HG03442 (cell line): ENCODE data around the gene TBC1D4.
"Not testable (repeated sequence)": the region's sequence is repeated elsewhere in the genome, so short reads cannot be mapped to it uniquely, and the experiment has no call there.

Experiments
- ATAC-seq: cut with Tn5 transposase; IDR thresholded peaks from one replicate; pipeline ENCODE4 v1.9.1; 2021; ENCODE audit warnings: mild to moderate bottlenecking, moderate library complexity; ENCODE audit not compliant: unreplicated experiment

TBC1D4 gene

GRCh38 chr13:75363371-75363770 lies 118.6 kb downstream of the TBC1D4 start:
- ATAC-seq: no peak

DNA sequence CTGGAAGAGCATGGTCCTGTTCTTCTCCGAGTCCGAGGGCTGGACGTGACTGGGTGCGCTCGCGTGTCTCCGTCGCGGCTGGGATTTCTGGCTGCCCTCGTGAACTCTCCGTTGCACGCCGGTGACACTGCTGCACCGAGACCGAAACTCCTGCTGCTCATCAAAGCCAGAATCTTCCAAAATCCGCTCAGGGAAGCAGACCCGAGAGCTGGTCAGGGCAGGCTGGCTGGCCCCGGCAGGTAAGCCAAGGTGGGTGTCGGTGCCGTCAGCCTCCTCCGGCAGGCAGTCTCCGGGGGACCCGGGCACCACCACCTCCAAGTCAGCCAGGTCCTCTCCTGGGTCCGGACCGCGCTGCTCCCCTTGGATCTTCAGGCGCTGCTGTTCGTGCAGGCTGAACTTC lies 119.9 kb downstream of the TBC1D4 start:
- no peak for ATAC-seq

DNA sequence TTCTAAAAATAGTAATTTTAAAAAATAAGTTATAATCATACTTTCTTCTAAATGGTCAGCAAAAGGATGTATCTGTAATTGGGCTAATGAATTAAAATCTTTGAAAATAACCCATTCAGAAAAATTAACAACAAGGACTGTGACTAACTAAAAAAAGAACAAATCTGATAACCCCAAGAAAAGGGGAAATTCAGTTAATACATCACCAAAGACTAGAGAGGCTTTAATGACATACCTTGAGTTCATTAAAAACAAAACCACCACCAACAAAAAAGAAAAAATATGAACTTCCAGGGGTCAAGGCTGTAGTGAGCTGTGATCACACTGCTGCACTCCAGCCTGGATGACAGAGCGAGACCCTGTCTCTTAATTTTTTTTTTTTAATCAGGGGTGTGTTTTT lies 121.8 kb downstream of the TBC1D4 start:
- no peak for ATAC-seq

- no peak for ATAC-seq
Measured at GRCh38 chr13:75359266-75359665, 122.7 kb downstream of the TBC1D4 start.

DNA sequence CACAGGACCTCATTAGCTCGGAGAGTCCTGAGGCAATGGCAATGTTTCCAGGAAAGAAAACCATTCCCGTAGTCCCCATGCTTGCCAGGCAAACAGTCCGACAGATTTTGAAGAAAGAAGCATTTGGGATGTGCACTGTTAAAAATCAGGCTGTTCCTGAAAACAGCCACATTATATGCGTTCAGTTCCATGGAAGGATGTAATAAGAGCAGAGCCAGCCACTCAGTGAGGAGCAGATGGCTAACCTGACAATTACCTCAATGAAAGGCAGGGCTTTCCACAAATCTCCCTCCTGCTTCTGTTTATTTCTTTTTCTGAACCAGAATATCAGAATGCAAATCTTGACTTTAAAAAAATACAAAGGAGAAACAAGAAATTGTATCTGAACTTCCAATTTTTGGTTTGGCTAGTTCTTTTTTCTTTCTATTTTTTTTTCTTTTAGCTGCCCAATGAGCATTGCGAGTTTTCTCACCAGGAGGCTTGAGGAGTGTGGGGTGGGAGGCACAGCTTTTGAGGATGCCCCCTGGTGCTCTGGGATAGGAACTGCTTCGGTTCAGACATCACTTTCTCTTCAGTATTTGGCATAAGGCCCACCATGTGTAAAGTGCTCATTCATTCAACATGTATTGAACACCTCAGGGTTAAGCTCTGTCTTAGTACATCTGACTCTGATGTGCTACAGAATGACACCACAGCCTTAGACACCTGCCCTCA lies 124.2 kb downstream of the TBC1D4 start:
- ATAC-seq: peak; percentile 67

DNA sequence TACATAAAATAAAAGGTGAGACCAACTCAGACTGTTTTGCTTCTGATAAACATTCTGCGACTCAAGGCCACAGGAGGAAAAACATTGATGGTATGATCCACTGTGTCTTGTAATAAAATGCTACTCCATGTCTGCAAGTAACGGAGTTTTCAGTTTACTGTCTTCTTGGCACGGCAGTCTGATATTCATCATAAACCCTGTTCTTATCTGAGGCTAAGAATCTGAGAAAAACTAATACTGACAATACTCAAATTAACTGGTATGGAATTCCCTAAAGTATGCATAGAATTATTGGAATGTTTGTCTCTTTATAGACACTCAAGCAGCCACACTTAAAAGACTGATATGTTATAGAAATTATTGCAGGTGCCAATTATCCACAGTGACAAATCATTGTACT lies 125.5 kb downstream of the TBC1D4 start:
- ATAC-seq: no peak

GRCh38 chr13:75355609-75356008 lies 126.4 kb downstream of the TBC1D4 start:
- no peak for ATAC-seq

DNA sequence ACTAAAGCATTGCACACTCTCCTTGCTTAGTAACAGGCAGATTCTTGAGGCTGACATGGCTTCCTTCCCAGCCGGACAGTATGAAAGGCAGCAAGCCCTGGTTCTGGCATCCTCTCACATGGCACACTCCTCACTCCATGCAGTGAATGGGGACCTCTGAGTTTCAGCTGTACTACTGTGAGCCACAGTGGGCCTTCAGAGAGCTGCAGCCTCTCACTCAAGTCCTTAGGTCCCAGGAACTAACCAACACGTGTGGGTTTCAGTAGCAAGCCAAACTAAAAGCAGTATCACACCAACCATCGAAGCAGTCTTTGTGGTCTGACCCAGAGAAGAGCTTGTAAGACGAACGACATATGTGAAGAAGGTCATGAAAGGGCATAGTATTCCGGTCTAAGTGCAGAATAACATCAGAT lies 128.2 kb downstream of the TBC1D4 start:
- peak; percentile 90 for ATAC-seq

GRCh38 chr13:75352641-75353327 lies 129.2 kb downstream of the TBC1D4 start:
- ATAC-seq: no peak

- not testable (repeated sequence) for ATAC-seq
Measured at GRCh38 chr13:75351538-75351937, 130.4 kb downstream of the TBC1D4 start.

DNA sequence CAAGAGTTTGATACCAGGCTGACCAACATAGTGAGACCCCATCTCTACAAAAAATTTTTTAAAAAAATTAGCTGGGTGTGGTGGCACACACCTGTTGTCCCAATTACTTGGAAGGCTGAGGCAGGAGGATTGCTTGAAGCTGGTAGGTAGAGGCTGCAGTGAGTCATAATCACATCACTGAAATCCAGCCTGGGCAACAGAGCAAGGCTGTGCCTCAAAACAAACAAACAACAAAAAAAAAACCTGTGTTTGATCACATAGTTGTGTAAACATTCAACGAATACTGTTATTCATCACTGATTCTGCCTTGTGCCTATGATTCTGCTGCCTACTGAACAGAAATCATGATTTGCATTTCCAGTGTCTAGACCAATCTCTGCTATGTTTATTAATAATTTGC lies 134.0 kb downstream of the TBC1D4 start:
- ATAC-seq: no peak

GRCh38 chr13:75347457-75347856 lies 134.5 kb downstream of the TBC1D4 start:
- no peak for ATAC-seq

DNA sequence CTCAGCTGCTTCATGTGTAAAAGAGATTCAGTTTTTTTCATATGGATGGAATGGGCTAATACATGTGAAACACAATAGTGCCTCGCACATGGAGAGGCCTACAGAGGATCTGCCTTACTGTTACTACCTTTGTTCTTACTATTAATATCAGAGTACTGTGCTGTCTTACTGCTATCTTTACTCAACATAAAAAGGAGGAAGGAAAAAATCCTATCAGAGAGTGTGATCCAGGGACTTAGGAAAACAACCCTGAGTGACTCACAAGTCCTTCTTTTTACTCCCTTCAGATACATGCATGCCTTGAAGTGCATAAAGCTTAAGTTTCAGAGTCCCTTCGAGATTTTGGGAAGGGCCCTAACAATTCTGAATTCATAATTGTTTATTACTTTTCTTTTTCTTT lies 136.8 kb downstream of the TBC1D4 start:
- ATAC-seq: no peak

- ATAC-seq: peak; percentile 88
Measured at GRCh38 chr13:75341028-75341427, 140.9 kb downstream of the TBC1D4 start.

DNA sequence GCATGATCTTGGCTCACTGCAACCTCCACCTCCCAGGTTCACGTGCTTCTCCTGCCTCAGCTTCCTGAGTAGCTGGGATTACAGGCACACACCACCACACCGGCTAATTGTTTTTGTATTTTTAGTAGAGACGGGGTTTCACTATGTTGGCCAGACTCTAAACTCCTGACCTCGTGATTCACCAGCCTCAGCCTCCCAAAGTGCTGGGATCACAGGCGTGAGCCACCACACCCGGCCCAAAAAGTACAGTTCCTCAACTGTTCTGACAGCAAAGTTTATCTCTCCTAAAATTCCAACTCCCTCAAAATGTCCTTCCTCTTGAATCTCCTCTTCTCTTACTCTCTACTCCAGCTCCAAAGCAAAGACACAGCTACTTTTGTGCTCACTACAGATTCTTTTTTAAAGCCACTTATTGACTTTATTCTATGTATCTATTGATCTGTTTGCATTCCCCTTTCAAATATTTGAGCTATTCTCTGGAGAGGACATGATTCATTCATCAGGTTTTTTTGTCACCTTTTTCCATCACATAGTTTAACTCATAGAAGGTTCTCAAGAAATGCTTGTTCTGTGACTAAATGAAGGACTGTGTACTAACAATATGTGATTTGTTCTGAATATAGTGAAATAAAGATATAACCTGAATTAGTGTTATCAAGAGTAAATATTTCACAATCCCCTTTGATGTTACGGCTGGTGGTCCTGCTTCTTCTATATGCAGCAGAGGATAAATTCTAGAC lies 142.2 kb downstream of the TBC1D4 start:
- ATAC-seq: no peak

DNA sequence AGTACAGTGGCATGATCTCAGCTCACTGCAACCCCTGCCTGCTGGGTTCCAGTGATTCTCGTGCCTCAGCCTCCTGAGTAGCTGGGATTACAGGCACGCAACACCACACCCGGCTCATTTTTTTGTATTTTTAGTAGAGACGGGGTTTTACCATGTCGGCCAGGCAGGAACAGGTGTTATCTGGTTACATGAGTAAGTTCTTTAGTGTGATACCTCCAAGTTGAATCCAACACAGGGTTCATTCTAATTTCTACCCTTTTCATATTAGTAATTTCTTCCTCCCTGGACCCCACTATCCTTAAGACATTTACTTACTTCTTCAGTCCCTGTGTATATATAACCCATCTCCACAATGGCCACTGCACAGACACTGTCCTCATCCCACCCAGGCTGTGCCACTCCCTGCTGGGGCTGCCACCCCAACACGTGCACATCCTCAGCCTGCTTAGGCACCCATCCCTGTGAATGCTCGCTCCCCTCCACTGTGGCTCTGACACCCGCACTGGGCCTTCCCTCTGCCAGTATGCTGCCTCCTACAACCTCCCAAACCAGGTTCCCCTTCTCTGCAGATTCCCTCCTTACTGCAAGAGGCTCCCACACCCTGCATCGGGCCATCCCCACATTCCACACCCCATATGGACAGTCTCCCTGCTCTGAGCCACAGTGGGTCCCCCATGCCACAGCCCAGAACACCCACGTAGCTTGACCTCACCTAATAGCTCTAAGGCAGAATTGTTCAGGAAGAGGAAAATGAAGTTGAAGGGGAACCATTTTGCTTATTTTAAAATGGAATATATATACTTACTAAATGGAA lies 147.1 kb downstream of the TBC1D4 start:
- peak; percentile 37 for ATAC-seq

DNA sequence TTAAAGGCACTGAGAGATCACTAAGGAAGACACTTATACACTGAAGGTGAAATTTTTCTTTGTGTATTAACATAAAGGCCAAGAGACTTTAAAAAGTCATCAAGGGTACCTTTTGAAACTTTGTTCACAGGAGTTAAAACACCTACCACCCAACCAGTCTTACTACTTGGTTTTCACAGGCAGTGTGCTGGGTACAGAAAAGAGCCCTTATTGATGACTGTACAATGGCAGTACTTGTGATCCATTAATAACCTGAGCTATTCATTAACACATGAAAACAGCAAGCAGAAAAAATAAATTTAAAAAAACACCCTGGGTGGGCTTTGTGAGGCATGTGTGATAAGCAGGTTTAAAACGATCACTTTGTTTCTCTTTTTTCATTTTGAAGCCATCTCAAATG lies 148.9 kb downstream of the TBC1D4 start:
- ATAC-seq: no peak

DNA sequence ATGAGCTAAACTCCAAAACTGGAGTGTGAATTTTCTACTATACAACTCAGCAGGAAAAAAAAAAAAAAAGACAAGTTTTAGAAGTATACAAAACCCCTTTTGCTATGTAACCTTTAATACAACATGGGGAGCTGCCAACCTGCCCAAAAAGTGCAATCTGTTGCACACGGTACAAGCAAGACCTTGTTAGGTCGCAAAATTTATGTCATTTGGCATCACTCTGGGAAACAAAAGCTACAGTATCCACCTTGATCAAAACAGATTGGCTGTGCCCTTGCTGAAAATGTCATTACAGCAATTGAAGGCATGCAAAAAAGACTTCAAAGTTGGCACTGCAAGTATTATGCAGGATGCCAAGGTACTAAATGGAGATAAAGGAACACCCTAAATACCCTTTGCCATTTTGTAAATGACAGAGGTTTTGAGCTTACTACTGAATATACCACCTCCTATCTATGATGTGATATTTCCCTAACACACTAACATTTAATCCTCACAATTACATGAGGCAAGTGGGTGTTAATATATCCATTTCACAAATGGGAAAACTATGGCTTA lies 150.1 kb downstream of the TBC1D4 start:
- no peak for ATAC-seq

- no peak for ATAC-seq
Measured at GRCh38 chr13:75330770-75331169, 151.2 kb downstream of the TBC1D4 start.

GRCh38 chr13:75329723-75330122 lies 152.2 kb downstream of the TBC1D4 start:
- ATAC-seq: no peak

- ATAC-seq: no peak
Measured at GRCh38 chr13:75329097-75329496, 152.9 kb downstream of the TBC1D4 start.
